Hematopoietic multipotent progenitor cell treated with erythropoietin and hydrocortisone succinate and interleukin-3 and kit ligand, for 4 days (in vitro differentiated cells): ENCODE data around the gene MYO7A.

ENCODE experiments used
- DNase-seq: peaks from one replicate; pipeline ENCODE4 v3.0.0-alpha.2; 2015

MYO7A gene

DNA sequence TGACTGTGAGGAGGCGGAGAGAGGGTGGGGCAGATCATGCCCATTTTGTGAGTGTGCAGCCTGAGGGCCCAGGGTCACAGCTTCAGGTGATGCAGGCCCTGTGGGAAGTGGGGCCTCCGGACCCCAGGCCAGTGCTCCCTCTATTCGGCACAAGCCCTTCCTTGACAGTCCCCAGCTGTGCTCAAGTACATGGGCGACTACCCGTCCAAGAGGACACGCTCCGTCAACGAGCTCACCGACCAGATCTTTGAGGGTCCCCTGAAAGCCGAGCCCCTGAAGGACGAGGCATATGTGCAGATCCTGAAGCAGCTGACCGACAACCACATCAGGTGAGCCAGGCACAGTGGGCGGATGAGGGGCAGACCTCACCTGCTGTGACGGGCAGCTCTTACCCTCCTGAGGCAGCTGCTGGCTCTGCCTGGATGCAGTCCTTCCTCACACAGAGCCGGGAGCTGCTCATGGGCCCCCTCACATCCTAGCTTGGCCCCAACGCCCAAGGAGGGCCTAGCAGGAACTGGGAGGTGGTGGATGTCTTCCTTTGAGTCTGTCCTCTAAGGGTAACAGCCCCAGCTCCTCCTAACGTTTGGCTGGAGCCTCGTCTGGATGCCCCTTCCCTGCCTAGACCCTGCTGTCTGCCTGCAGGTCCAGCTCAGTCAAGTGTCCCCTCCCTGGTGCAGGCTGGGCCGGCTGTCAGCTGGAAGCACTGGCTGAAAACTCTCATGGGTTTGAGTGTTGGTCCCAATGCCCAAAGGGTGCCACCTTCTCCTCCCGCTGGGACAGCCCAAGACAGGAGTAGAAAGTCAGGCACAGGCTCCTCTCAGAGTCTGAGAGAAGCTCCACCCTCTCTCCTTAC is 76.1 kb downstream of the MYO7A start:
- DNase-seq: no peak

- DNase-seq: no peak
Observed at GRCh38 chr11:77204754-77205466, 76.9 kb downstream of the MYO7A start.

DNA sequence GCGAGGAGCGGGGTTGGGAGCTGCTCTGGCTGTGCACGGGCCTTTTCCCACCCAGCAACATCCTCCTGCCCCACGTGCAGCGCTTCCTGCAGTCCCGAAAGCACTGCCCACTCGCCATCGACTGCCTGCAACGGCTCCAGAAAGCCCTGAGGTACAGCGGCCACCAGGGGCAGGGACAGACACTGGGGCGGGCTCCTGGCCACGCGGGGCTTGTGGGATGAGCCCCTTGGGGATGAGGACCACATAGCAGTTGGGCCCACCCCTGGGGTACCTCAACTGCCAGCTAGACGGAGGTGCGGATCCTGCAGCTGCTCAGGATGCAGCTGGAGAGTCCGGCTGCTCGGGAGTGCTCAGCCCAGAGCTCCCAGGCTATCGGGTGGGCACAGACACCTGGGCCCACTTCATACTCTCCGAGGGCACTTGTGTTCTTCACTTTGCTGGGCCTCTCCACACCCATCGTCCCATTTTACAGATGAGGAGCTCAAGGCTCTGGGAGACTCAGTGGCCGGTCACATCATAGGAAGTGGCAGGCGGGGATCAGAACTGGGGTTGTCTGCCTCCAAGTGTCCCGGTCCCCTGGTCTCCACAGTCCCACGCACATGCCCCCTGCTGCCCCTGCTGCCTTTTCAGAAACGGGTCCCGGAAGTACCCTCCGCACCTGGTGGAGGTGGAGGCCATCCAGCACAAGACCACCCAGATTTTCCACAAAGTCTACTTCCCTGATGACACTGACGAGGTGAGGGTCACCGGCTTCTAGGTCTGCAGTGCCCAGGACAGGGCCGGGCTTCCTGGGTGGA is 77.6 kb downstream of the MYO7A start:
- DNase-seq: no peak

- DNase-seq: no peak
Observed at GRCh38 chr11:77206264-77207018, 78.4 kb downstream of the MYO7A start.

DNA sequence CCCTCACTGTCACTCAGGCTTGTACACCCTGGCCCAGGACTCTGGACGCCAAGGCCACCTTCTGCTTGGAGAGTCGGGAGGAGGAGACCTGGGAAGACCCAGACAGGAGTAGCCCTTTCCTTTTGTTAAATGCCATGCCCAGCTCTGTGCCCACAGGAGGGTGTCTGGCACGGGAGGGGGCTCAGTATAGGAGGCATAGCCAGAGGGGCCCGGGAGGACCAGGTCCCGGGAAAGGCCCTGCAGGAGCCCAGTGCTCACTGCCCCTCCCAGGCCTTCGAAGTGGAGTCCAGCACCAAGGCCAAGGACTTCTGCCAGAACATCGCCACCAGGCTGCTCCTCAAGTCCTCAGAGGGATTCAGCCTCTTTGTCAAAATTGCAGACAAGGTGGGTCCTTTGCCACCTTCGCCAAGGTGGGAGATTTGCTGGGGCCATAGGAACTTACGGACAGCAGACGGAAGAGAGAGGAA is 79.0 kb downstream of the MYO7A start:
- no peak for DNase-seq

DNA sequence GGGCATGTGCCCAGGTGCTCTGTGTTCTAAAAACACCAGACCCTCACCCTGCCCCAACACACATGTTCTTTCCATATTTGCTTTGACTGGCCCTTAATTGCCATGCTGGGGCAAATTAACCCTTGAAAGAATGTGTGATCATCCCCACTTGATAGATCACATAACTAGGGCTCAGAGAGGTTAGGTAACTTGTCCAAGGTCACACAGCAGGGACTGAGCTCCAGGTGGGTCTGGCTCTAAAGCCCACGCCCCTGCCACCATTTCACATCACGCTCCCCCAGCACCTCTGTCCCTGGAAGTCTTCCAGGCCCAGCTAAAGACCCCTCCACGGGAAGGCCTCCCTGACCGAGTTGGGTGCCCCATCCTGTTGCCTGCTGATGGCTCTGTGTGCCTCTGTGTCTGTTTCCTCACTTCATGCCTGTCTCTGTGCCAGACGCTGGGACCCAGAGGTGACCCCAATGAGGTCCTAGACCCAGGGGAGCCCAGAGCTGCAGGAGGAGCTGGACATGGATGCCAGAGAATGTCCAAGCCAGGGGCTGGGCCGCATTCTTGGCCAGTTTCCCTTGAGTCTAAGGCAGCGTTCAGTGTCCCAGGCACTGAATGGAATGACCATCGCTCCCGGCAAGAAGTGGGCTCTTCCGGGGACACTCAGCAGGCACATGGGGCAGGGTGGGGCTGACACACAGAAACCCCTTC is 79.7 kb downstream of the MYO7A start:
- DNase-seq: no peak

- no peak for DNase-seq
Observed at GRCh38 chr11:77208535-77208934, 80.5 kb downstream of the MYO7A start.

- no peak for DNase-seq
Observed at GRCh38 chr11:77209663-77210062, 81.6 kb downstream of the MYO7A start.

DNA sequence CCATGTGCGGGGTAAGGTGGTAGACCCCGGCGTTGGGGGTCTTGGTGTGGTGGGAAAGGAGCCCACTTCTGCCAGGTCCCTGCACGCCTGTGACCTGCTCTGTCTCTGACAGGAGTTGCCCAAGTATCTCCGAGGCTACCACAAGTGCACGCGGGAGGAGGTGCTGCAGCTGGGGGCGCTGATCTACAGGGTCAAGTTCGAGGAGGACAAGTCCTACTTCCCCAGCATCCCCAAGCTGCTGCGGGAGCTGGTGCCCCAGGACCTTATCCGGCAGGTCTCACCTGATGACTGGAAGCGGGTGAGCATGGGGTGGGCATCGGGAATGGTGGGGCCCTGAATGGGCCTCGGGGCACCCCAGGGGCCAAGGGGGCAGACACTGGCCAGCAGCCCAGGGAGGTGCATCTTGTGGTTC is 83.0 kb downstream of the MYO7A start:
- DNase-seq: no peak

DNA sequence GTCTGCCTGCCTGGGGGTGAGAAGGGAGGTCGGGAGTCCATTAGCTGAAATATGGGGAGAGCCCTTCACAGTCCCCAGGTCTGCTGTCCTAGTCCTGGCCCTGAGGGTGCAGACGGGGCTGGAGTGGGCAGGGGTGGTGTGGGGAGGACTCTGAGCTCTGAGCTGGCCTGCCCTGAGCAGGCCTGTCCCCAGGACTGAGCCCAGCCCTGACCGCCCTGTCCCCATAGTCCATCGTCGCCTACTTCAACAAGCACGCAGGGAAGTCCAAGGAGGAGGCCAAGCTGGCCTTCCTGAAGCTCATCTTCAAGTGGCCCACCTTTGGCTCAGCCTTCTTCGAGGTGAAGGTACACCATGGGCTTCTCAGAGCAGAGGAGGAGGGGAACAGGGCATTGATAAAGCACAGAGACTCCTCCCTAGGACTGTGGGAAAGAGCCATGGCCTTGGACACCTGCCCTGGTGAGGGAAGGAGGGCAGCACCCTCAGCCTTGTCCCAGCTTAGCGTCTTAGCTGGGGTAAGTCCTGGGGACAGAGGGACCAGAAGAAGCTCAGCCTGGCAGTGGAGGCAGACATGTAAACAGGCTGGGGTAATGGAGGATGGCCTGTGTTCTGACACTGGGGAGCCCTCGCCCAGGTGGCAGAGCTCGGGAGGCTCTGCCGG is 83.7 kb downstream of the MYO7A start:
- DNase-seq: no peak

GRCh38 chr11:77212314-77213007 is 84.4 kb downstream of the MYO7A start:
- DNase-seq: no peak

DNA sequence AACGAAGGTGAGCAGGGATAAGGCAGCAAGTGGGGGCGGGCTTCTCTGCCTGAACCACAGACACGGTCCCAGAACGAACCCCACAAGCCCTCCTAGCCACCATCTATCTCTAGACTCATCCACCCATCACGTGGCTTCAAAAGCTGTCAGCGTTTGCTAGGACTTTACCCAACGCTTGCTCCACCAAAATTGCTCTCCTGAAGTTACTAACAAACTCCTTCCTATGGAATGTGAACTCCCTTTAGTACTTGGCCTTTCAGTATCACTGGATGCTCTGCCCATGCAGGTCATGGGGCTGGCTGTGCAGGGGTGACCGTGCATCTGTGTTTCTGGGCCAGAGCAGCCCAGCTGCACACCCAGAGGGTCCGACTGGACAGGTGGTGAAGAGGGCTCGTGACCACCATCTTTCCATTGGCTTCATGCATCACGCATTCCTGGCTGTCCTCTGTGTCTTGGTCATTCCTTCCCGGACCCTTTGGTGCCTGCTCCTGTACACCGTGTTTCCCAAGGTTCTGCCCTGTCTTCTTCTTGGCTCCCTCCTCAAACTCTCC is 85.1 kb downstream of the MYO7A start:
- no peak for DNase-seq

GRCh38 chr11:77213589-77214428 is 85.8 kb downstream of the MYO7A start:
- DNase-seq: no peak

- no peak for DNase-seq
Observed at GRCh38 chr11:77214557-77214956, 86.5 kb downstream of the MYO7A start.

DNA sequence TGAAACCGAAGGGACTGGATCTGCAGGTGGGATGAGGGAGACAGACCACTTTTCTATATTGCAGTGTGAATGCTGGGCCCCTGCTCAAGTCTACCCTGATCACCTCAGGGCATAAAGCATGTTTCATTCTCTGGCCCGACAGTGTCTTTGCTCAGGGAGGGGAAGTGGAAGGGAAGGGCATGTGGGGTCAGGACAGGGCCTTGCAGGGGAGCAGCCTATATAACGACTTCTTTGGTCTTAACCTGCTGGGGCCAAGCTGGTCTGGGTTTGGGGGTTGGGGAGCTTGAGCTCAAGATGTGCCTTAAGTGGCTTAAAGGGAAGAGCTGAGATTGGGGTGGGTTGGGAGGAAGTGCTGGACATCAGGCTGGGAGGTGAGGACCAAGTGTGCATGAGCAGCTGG is 87.1 kb downstream of the MYO7A start:
- DNase-seq: no peak

- DNase-seq: no peak
Observed at GRCh38 chr11:77217156-77217555, 89.1 kb downstream of the MYO7A start.

GRCh38 chr11:77223797-77224196 is 95.8 kb downstream of the MYO7A start:
- no peak for DNase-seq

- no peak for DNase-seq
Observed at GRCh38 chr11:77230878-77231605, 103.0 kb downstream of the MYO7A start.

DNA sequence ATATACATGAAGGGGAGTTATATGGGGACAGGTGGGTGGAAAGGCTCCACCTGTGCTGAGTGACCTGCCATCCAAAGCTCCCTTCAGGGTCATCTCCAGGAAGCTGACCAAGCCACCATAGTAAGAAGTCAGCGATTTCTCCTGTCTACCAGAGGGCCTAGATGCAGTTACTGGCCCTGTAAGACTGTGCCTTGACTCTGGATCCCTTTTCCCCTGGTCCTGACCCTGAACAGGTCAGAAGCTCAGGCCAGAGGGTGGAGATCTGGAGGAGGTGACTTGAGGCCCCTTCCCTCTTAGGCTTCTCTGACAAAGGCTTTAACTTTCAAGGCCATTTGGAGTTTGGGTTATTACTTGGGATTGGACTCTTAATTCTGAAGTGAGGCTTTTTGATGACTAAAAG is 103.8 kb downstream of the MYO7A start:
- no peak for DNase-seq
